Ishikawa (cell line): ENCODE results near the gene LINS1.

Source experiments
- CREB1 ChIP-seq: IDR thresholded peaks from 2 replicates; pipeline ENCODE4 v1.6.1; 2012; ENCODE audit warnings: low read depth
- EGR1 ChIP-seq: IDR thresholded peaks from 2 replicates; pipeline ENCODE4 v1.6.1; 2012
- EP300 ChIP-seq: IDR thresholded peaks from 2 replicates; pipeline ENCODE4 v1.6.1; 2012; ENCODE audit warnings: borderline replicate concordance
- MAX ChIP-seq: IDR thresholded peaks from 2 replicates; pipeline ENCODE4 v1.6.1; 2012
- RAD21 ChIP-seq: IDR thresholded peaks from 2 replicates; pipeline ENCODE4 v1.6.1; 2012; ENCODE audit warnings: low read depth
- REST ChIP-seq: IDR thresholded peaks from 2 replicates; pipeline ENCODE4 v1.6.1; 2012; ENCODE audit warnings: low read depth, mild to moderate bottlenecking

DNA sequence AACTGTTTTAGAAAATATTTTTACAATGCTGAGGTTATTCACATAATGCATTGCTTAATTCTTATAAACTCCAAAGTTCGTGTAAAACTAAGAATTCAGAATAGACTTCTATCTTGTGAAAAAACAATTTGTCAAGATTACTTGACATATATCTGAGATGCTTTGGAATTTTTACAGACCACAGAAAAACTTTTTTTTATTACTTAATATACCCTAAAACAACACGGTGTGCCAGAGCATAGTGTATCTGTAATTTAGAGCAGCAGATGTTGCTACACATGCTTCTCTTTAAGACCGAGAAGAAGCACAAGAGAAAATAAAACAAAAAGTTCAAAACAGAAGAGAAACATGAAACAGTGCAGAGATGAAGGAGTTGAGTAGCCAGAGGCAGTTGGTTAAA is 26.8 kb upstream of the LINS1 start:
- TF ChIP-seq EP300 (no peak), EGR1 (no peak), RAD21 (no peak), REST (no peak), MAX (no peak), CREB1 (no peak)
